ENCODE data around the gene SMIM8. TPM values are rescaled to one million over a fixed set of nuclear protein-coding genes. Genes with fewer than 3 reads are reported as not detected.
A peak's percentile ranks its signal among the peaks of the same experiment; 100 is the strongest.
"Not testable (repeated sequence)": the region's sequence is repeated elsewhere in the genome, so short reads cannot be mapped to it uniquely, and the experiment has no call there.

The SMIM8 gene
- total and polyA plus RNA-seq, 2 donors (not counting 1 experiment from before 2014, with no cell fraction given) = 5.4 to 7.8 TPM

DNA sequence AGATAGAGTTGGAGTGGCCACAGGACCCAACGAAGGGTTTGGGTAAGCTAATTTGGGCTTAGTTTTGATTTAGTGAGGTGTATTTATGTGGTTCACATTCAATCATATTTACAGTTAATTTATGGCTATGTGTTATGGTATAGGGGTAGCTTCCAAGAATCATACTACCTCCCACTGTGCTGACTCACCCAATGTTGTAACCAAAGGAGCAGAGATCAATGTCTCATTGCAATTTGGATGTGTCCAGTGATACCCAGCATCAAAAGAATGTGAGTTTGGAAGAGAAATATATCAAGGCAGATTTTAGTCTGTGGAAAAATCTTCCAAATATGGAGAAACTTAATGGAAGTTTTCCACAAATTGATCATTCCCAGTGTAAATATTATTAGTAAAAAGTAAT is 25.3 kb upstream of the SMIM8 start:
- TF ChIP-seq, protein P1, sequence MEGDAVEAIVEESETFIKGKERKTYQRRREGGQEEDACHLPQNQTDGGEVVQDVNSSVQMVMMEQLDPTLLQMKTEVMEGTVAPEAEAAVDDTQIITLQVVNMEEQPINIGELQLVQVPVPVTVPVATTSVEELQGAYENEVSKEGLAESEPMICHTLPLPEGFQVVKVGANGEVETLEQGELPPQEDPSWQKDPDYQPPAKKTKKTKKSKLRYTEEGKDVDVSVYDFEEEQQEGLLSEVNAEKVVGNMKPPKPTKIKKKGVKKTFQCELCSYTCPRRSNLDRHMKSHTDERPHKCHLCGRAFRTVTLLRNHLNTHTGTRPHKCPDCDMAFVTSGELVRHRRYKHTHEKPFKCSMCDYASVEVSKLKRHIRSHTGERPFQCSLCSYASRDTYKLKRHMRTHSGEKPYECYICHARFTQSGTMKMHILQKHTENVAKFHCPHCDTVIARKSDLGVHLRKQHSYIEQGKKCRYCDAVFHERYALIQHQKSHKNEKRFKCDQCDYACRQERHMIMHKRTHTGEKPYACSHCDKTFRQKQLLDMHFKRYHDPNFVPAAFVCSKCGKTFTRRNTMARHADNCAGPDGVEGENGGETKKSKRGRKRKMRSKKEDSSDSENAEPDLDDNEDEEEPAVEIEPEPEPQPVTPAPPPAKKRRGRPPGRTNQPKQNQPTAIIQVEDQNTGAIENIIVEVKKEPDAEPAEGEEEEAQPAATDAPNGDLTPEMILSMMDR (conservative IDR thresholded peaks at IDR 0.05 in 1 of 2, IDR thresholded peaks at IDR 0.05 in 1 of 2; ENCODE audit: low read depth in 1 of 2, low read length in 2 of 2) = no peak
- TF ChIP-seq EZH2 (IDR thresholded peaks at IDR 0.05; ENCODE audit: low read length, missing control alignments) = no peak
- H3K36me3 ChIP-seq (ENCODE audit: control insufficient read depth, insufficient read depth, low read length) = no peaks in the 10 kb centered on the region
- H3K4me3 ChIP-seq (replicated peaks in 1 of 4; ENCODE audit: control extremely low read depth in 1 of 4, insufficient read depth in 1 of 4, low read depth in 3 of 4, low read length in 4 of 4) = no peak overlapping the region
- H3K9me3 ChIP-seq (ENCODE audit: control insufficient read depth, insufficient read depth, low read depth, low read length) = no peaks in the 10 kb centered on the region
- no peak overlapping the region for H2AFZ ChIP-seq (ENCODE audit: low read length)
- H3K4me1 ChIP-seq (ENCODE audit: control insufficient read depth, extremely low read depth, insufficient read depth, low read length) = no peaks in the 10 kb centered on the region
- H4K20me1 ChIP-seq (ENCODE audit: control insufficient read depth, extremely low read depth, insufficient read depth, low read length) = no peaks in the 10 kb centered on the region
- no peaks in the 10 kb centered on the region for H3K27me3 ChIP-seq (ENCODE audit: control insufficient read depth, insufficient read depth, low read length)
- H3K79me2 ChIP-seq (ENCODE audit: control insufficient read depth, insufficient read depth, low read length) = no peaks in the 10 kb centered on the region
- H3K4me2 ChIP-seq (ENCODE audit: extremely low read depth, insufficient read depth, low read length) = no peak overlapping the region
- H3K27ac ChIP-seq (ENCODE audit: insufficient read depth, low read length) = no peak overlapping the region
- DNase-seq (ENCODE audit: low read depth in 2 of 2) = peak; percentile 3 to 37
- H3K9ac ChIP-seq (ENCODE audit: insufficient read depth, low read length) = no peak overlapping the region

DNA sequence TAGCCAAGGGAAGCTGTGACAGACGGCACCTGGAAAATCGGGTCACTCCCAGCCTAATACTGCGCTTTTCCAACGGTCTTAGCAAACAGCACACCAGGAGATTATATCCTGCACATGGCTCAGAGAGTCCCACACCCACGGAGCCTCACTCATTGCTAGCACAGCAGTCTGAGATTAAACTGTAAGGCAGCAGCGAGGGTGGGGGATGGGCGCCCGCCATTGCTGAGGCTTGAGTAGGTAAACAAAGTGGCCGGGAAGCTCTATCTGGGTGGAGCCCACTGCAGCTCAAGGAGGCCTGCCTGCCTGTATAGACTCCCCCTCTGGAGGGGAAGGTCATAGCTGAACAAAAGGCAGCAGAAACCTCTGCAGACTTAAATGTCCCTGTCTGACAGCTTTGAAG is 21.1 kb upstream of the SMIM8 start:
- not testable (repeated sequence) for H3K36me3 ChIP-seq (ENCODE audit: control insufficient read depth, insufficient read depth, low read length); H4K20me1 ChIP-seq (ENCODE audit: control insufficient read depth, extremely low read depth, insufficient read depth, low read length); H3K9me3 ChIP-seq (ENCODE audit: control insufficient read depth, insufficient read depth, low read depth, low read length); DNase-seq (ENCODE audit: low read depth in 2 of 2); H3K4me3 ChIP-seq (replicated peaks in 1 of 4; ENCODE audit: control extremely low read depth in 1 of 4, insufficient read depth in 1 of 4, low read depth in 3 of 4, low read length in 4 of 4); H3K27ac ChIP-seq (ENCODE audit: insufficient read depth, low read length); H3K79me2 ChIP-seq (ENCODE audit: control insufficient read depth, insufficient read depth, low read length); H3K27me3 ChIP-seq (ENCODE audit: control insufficient read depth, insufficient read depth, low read length); H3K4me1 ChIP-seq (ENCODE audit: control insufficient read depth, extremely low read depth, insufficient read depth, low read length); H3K9ac ChIP-seq (ENCODE audit: insufficient read depth, low read length); H2AFZ ChIP-seq (ENCODE audit: low read length); H3K4me2 ChIP-seq (ENCODE audit: extremely low read depth, insufficient read depth, low read length)

DNA sequence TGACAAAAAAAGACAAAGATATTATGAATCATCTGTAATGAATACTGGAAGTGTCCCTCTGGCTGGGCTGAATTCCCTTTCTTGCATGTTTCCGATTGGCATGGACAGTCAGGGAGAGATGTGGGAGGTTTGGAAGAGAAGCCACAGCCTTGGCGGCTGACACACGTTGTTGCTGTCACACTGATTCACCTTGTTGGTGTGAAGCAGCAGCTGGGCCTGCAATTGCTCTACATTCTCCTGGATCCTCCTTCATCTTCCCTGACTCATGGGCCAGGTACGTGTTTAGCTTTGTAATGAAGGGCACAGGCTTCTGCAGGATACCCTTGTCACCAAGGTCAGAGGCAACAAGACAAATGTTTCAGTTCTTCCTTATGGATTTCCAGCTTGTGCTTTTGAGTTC is 13.4 kb upstream of the SMIM8 start:
- TF ChIP-seq EZH2 (IDR thresholded peaks at IDR 0.05; ENCODE audit: low read length, missing control alignments) = no peak
- TF ChIP-seq, protein P1 (conservative IDR thresholded peaks at IDR 0.05 in 1 of 2, IDR thresholded peaks at IDR 0.05 in 1 of 2; ENCODE audit: low read depth in 1 of 2, low read length in 2 of 2) = no peak

More for the DNA sequence above, 13.4 kb upstream of the SMIM8 start:
- Histone ChIP-seq H3K4me3 (replicated peaks in 1 of 4; ENCODE audit: control extremely low read depth in 1 of 4, insufficient read depth in 1 of 4, low read depth in 3 of 4, low read length in 4 of 4) (no peak overlapping the region), H3K36me3 (ENCODE audit: control insufficient read depth, insufficient read depth, low read length) (no peaks in the 10 kb centered on the region), H3K79me2 (ENCODE audit: control insufficient read depth, insufficient read depth, low read length) (no peaks in the 10 kb centered on the region), H4K20me1 (ENCODE audit: control insufficient read depth, extremely low read depth, insufficient read depth, low read length) (no peaks in the 10 kb centered on the region), H3K27me3 (ENCODE audit: control insufficient read depth, insufficient read depth, low read length) (no peaks in the 10 kb centered on the region), H3K4me2 (ENCODE audit: extremely low read depth, insufficient read depth, low read length) (no peak overlapping the region), H3K9me3 (ENCODE audit: control insufficient read depth, insufficient read depth, low read depth, low read length) (no peaks in the 10 kb centered on the region), H2AFZ (ENCODE audit: low read length) (no peak overlapping the region), H3K9ac (ENCODE audit: insufficient read depth, low read length) (no peak overlapping the region), H3K4me1 (ENCODE audit: control insufficient read depth, extremely low read depth, insufficient read depth, low read length) (no peaks in the 10 kb centered on the region), H3K27ac (ENCODE audit: insufficient read depth, low read length) (no peak overlapping the region)
- DNase-seq (ENCODE audit: low read depth in 2 of 2) = no peak
